GM12892 (cell line): ENCODE results near the gene INSL3.

Experiments used
- POLR2A ChIP-seq: IDR thresholded peaks from 2 replicates; pipeline ENCODE4 v1.6.1; 2011; ENCODE audit warnings: low read depth, low read length, control low read depth
- POLR2AphosphoS5 ChIP-seq: IDR thresholded peaks from 2 replicates; pipeline ENCODE4 v1.6.1; 2011; ENCODE audit warnings: low read depth, low read length, control low read depth
- TAF1 ChIP-seq: IDR thresholded peaks from 2 replicates; pipeline ENCODE4 v1.6.1; 2011; ENCODE audit warnings: low read depth, mild to moderate bottlenecking, control low read depth, low read length, borderline replicate concordance

DNA sequence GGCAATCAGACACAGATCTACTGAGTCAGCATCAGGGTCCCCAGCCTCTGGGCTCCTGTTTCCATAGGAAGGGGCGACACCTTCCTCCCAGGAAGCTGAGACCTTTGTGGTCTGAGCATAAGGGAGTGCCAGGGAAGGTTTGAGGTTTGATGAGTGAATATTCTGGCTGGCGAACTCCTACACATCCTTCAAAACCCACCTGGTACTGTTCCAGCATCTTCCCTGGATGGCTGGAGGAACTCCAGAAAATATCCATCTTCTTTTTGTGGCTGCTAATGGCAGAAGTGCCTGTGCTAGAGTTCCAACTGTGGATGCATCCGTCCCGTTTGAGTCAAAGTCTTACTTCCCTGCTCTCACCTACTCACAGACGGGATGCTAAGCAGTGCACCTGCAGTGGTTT, 9.2 kb downstream of the INSL3 start:
- TF ChIP-seq POLR2A (no peak), POLR2AphosphoS5 (no peak), TAF1 (no peak)
